Hematopoietic multipotent progenitor cell treated with erythropoietin and hydrocortisone succinate and interleukin-3 and kit ligand, for 17 days (in vitro differentiated cells): Measurements from ENCODE around the gene PDIA2.

Experiments
- DNase-seq: peaks from one replicate; pipeline ENCODE4 v3.0.0-alpha.2; 2015; ENCODE audit warnings: low spot score

Gene PDIA2

GRCh38 chr16:280991-281659 lies 1.8 kb upstream of the PDIA2 start:
- DNase-seq: no peak

GRCh38 chr16:281660-282255 lies 1.2 kb upstream of the PDIA2 start:
- no peak for DNase-seq

- no peak for DNase-seq
Measured at GRCh38 chr16:282491-282890, 473 bp upstream of the PDIA2 start.

GRCh38 chr16:284204-285120 lies 1.5 kb downstream of the PDIA2 start:
- DNase-seq: no peak

- DNase-seq: no peak
Measured at GRCh38 chr16:285146-286055, 2.4 kb downstream of the PDIA2 start.

GRCh38 chr16:286491-287297 lies 3.7 kb downstream of the PDIA2 start:
- DNase-seq: no peak

GRCh38 chr16:287298-287811 lies 4.4 kb downstream of the PDIA2 start:
- no peak for DNase-seq

GRCh38 chr16:287981-288920 lies 5.3 kb downstream of the PDIA2 start:
- no peak for DNase-seq

- no peak for DNase-seq
Measured at GRCh38 chr16:289395-289997, 6.5 kb downstream of the PDIA2 start.

GRCh38 chr16:290015-290680 lies 7.2 kb downstream of the PDIA2 start:
- DNase-seq: no peak

GRCh38 chr16:290681-291405 lies 7.9 kb downstream of the PDIA2 start:
- DNase-seq: no peak

GRCh38 chr16:291539-291938 lies 8.6 kb downstream of the PDIA2 start:
- no peak for DNase-seq

- DNase-seq: no peak
Measured at GRCh38 chr16:293043-293775, 10.2 kb downstream of the PDIA2 start.

- DNase-seq: no peak
Measured at GRCh38 chr16:296276-296675, 13.3 kb downstream of the PDIA2 start.

GRCh38 chr16:296806-297510 lies 14.0 kb downstream of the PDIA2 start:
- no peak for DNase-seq

- no peak for DNase-seq
Measured at GRCh38 chr16:297832-298231, 14.9 kb downstream of the PDIA2 start.

- no peak for DNase-seq
Measured at GRCh38 chr16:301235-301634, 18.3 kb downstream of the PDIA2 start.
